H1 (cell line): ENCODE results near the gene ERVFRD-1. TPM values are rescaled to one million over a fixed set of nuclear protein-coding genes. Genes with fewer than 3 reads are reported as not detected.

ENCODE experiments used
- CTCF ChIA-PET: fragments of 300-600 bp; sonication (Branson Sonifier 250); formaldehyde crosslinking; loops from one replicate; lab custom pipeline; 2021; ENCODE audit not compliant: partially characterized antibody; lab: Charles Lee
- POLR2A ChIA-PET: fragments of 300-600 bp; sonication (Branson Sonifier 250); formaldehyde crosslinking; loops from one replicate; lab custom pipeline; 2021; ENCODE audit warnings: inconsistent platforms; ENCODE audit not compliant: partially characterized antibody; lab: Charles Lee
- DNase-seq, 2 experiments: peaks; one replicate each; pipeline versions ENCODE4 v3.0.0 to v3.0.0-alpha.2; 2010 to 2022; ENCODE audit warnings: low spot score in 2 of 2, low read depth in 1 of 2, mixed read lengths in 1 of 2
- FAIRE-seq: peaks from 2 replicates; lab custom pipeline; 2011; peaks lifted over from hg19 to GRCh38; lab: Jason Lieb, UNC
- H2AFZ ChIP-seq: 2 replicates; pipeline ENCODE4 v1.8.1; 2012; ENCODE audit warnings: low read length, inconsistent platforms
- H2AK5ac ChIP-seq: 2 replicates; pipeline ENCODE4 v1.6.1; 2013; ENCODE audit warnings: low read depth, low read length
- H2BK120ac ChIP-seq: replicated peaks from 2 replicates; pipeline ENCODE3; 2013; ENCODE audit warnings: low read depth, low read length, inconsistent platforms
- H2BK12ac ChIP-seq: 2 replicates; pipeline ENCODE4 v1.6.1; 2013; ENCODE audit warnings: low read depth, low read length
- H2BK15ac ChIP-seq: 2 replicates; pipeline ENCODE4 v1.6.1; 2013; ENCODE audit warnings: low read length
- H2BK20ac ChIP-seq: 2 replicates; pipeline ENCODE4 v1.6.1; 2013; ENCODE audit warnings: low read length
- H2BK5ac ChIP-seq: 2 replicates; pipeline ENCODE4 v1.6.1; 2013; ENCODE audit warnings: low read depth, low read length
- H3K14ac ChIP-seq: 2 replicates; pipeline ENCODE4 v1.6.1; 2013; ENCODE audit warnings: inconsistent platforms; ENCODE audit not compliant: insufficient read length
- H3K18ac ChIP-seq: 2 replicates; pipeline ENCODE4 v1.6.1; 2013; ENCODE audit warnings: low read length; ENCODE audit errors: extremely low read depth
- H3K23ac ChIP-seq: 2 replicates; pipeline ENCODE4 v1.6.1; 2013; ENCODE audit warnings: inconsistent platforms; ENCODE audit not compliant: insufficient read length
- H3K23me2 ChIP-seq: 2 replicates; pipeline ENCODE4 v1.6.1; 2013; ENCODE audit warnings: low read depth, low read length
- H3K27ac ChIP-seq: 2 replicates; pipeline ENCODE4 v1.6.1; 2011; ENCODE audit warnings: low read depth, low read length, inconsistent platforms
- H3K27me3 ChIP-seq, 4 experiments: replicated peaks in 1 of 4; 1 replicate in 1 of 4; 2 replicates in 3 of 4; pipeline versions ENCODE4 v1.6.1 to v1.8.1; 2011 to 2013; ENCODE audit warnings: low read length in 3 of 4, mild to moderate bottlenecking in 3 of 4, inconsistent platforms in 2 of 4, mixed read lengths in 2 of 4, moderate library complexity in 1 of 4; ENCODE audit not compliant: control insufficient read depth in 3 of 4, insufficient read depth in 3 of 4; ENCODE audit errors: extremely low read depth in 1 of 4
- H3K36me3 ChIP-seq, 4 experiments: 2 replicates each; pipeline versions ENCODE4 v1.6.1 to v1.8.1; 2011 to 2013; ENCODE audit warnings: mild to moderate bottlenecking in 4 of 4, low read length in 3 of 4, moderate library complexity in 2 of 4, control low read depth in 1 of 4, inconsistent platforms in 1 of 4; ENCODE audit not compliant: insufficient read depth in 4 of 4, control insufficient read depth in 2 of 4
- H3K4ac ChIP-seq: replicated peaks from 2 replicates; pipeline ENCODE3; 2013; ENCODE audit warnings: low read length, low read depth, mixed read lengths, inconsistent platforms; ENCODE audit not compliant: insufficient read length
- H3K4me1 ChIP-seq, 4 experiments: replicated peaks in 1 of 4; 1 replicate in 1 of 4; 2 replicates in 3 of 4; pipeline versions ENCODE4 v1.6.1 to v1.8.1; 2011 to 2013; ENCODE audit warnings: low read length in 3 of 4, inconsistent platforms in 2 of 4, mixed read lengths in 1 of 4; ENCODE audit not compliant: insufficient read depth in 4 of 4, control insufficient read depth in 3 of 4
- H3K4me2 ChIP-seq, 2 experiments: 2 replicates each; pipeline versions ENCODE4 v1.6.1 to v1.8.1; 2011 to 2013; ENCODE audit warnings: low read depth in 2 of 2, low read length in 2 of 2, control low read depth in 1 of 2, inconsistent platforms in 1 of 2, mild to moderate bottlenecking in 1 of 2; ENCODE audit not compliant: insufficient read depth in 1 of 2
- H3K4me3 ChIP-seq, 4 experiments: fragments of 200-600, 300-600 bp in 1 of 4; sonication (generic), shearing (Covaris generic), sonication (Bioruptor Twin) in 1 of 4; 2 replicates each; pipeline versions ENCODE4 v1.5.1 to v1.8.1; 2011 to 2016; ENCODE audit warnings: low read length in 4 of 4, low read depth in 3 of 4, control low read depth in 2 of 4, inconsistent platforms in 2 of 4, mild to moderate bottlenecking in 2 of 4, mixed read lengths in 1 of 4, moderate library complexity in 1 of 4; ENCODE audit not compliant: insufficient read depth in 2 of 4; ENCODE audit errors: extremely low read depth in 1 of 4
- H3K56ac ChIP-seq: replicated peaks from 2 replicates; pipeline ENCODE3; 2013; ENCODE audit warnings: low read depth, mild to moderate bottlenecking, mixed read lengths, low read length, inconsistent platforms; ENCODE audit not compliant: insufficient read length
- H3K79me1 ChIP-seq: 2 replicates; pipeline ENCODE4 v1.6.1; 2013; ENCODE audit warnings: low read depth, low read length, control low read depth
- H3K79me2 ChIP-seq, 2 experiments: 2 replicates each; pipeline versions ENCODE4 v1.6.1 to v1.8.1; 2012 to 2013; ENCODE audit warnings: low read length in 2 of 2, mild to moderate bottlenecking in 2 of 2, inconsistent platforms in 1 of 2; ENCODE audit not compliant: insufficient read depth in 2 of 2, control insufficient read depth in 1 of 2
- H3K9ac ChIP-seq, 4 experiments: replicated peaks in 1 of 4; 1 replicate in 1 of 4; 2 replicates in 3 of 4; pipeline versions ENCODE4 v1.6.1 to v1.8.1; 2011 to 2013; ENCODE audit warnings: low read depth in 3 of 4, low read length in 3 of 4, control low read depth in 2 of 4, mild to moderate bottlenecking in 2 of 4, moderate library complexity in 2 of 4, inconsistent platforms in 1 of 4; ENCODE audit errors: extremely low read depth in 1 of 4
- H3K9me3 ChIP-seq, 2 experiments: 2 replicates each; pipeline versions ENCODE4 v1.6.1 to v1.8.1; 2012 to 2013; ENCODE audit warnings: mild to moderate bottlenecking in 2 of 2, moderate library complexity in 2 of 2, control low read depth in 1 of 2, inconsistent platforms in 1 of 2, low read depth in 1 of 2, low read length in 1 of 2, mixed read lengths in 1 of 2; ENCODE audit not compliant: insufficient read depth in 2 of 2
- H4K20me1 ChIP-seq, 2 experiments: replicated peaks in 1 of 2; 2 replicates each; pipeline versions ENCODE3 to v1.8.1; 2011 to 2013; ENCODE audit warnings: inconsistent platforms in 2 of 2, low read length in 2 of 2, mild to moderate bottlenecking in 1 of 2; ENCODE audit not compliant: insufficient read depth in 2 of 2, control insufficient read depth in 1 of 2
- H4K5ac ChIP-seq: 2 replicates; pipeline ENCODE4 v1.6.1; 2013; ENCODE audit warnings: low read length, low read depth, mixed read lengths, inconsistent platforms; ENCODE audit not compliant: insufficient read length
- H4K8ac ChIP-seq: 2 replicates; pipeline ENCODE4 v1.8.0; 2013; ENCODE audit warnings: mild to moderate bottlenecking, moderate library complexity, low read length, inconsistent platforms; ENCODE audit not compliant: insufficient read depth; ENCODE audit errors: extremely low read depth
- H4K91ac ChIP-seq: replicated peaks from 2 replicates; pipeline ENCODE3; 2013; ENCODE audit warnings: low read length, mixed read lengths, inconsistent platforms; ENCODE audit not compliant: insufficient read length
- EP300 ChIP-seq, 2 experiments: IDR thresholded peaks; 1 replicate in 1 of 2; 2 replicates in 1 of 2; pipeline ENCODE4 v1.6.1; 2011 to 2012; ENCODE audit warnings: low read depth in 2 of 2, low read length in 2 of 2, mild to moderate bottlenecking in 2 of 2, borderline replicate concordance in 1 of 2, inconsistent platforms in 1 of 2, moderate library complexity in 1 of 2
- HDAC2 ChIP-seq, 2 experiments: fragments of 300-600 bp in 1 of 2; sonication (generic) in 1 of 2; IDR thresholded peaks; 2 replicates each; pipeline ENCODE4 v1.6.1; 2011 to 2012; ENCODE audit warnings: low read depth in 2 of 2, low read length in 2 of 2, mild to moderate bottlenecking in 2 of 2, moderate library complexity in 2 of 2, borderline replicate concordance in 1 of 2, inconsistent platforms in 1 of 2
- HDAC6 ChIP-seq: IDR thresholded peaks from one replicate; pipeline ENCODE4 v1.7.1; 2012; ENCODE audit warnings: low read depth, mild to moderate bottlenecking, inconsistent platforms, low read length, moderate library complexity
- KDM1A ChIP-seq: fragments of 200-600, 300-600 bp; sonication (generic); IDR thresholded peaks from 2 replicates; pipeline ENCODE4 v1.7.1; 2016; ENCODE audit warnings: mild to moderate bottlenecking, low read length, borderline replicate concordance
- NRF1 ChIP-seq: IDR thresholded peaks from 2 replicates; pipeline ENCODE4 v1.6.1; 2011; ENCODE audit warnings: mild to moderate bottlenecking, low read depth, low read length, improper control_type of control experiment
- POU5F1 ChIP-seq: IDR thresholded peaks from 2 replicates; pipeline ENCODE4 v1.6.1; 2011; ENCODE audit warnings: low read depth, mild to moderate bottlenecking, low read length, moderate library complexity
- SAP30 ChIP-seq: fragments of 300-600 bp; sonication (generic); IDR thresholded peaks from 2 replicates; pipeline ENCODE4 v1.7.1; 2012; ENCODE audit warnings: low read length, moderate library complexity, mild to moderate bottlenecking, inconsistent platforms; ENCODE audit not compliant: insufficient read depth, insufficient replicate concordance
- TAF1 ChIP-seq: IDR thresholded peaks from 2 replicates; pipeline ENCODE4 v1.6.1; 2011; ENCODE audit warnings: mild to moderate bottlenecking, low read depth, low read length
- ZNF274 ChIP-seq: IDR thresholded peaks from 2 replicates; pipeline ENCODE4 v1.7.0; 2012; ENCODE audit warnings: low read length, borderline replicate concordance; ENCODE audit errors: extremely low read depth
- WGBS, 2 experiments: shearing (Covaris generic) in 1 of 2; methylation state at CpG; one replicate each; pipeline versions ENCODE4 v1.1.6 to v1.1.7; 2013 to 2015; ENCODE audit warnings: low lambda C conversion rate in 2 of 2, mixed read lengths in 2 of 2, inconsistent platforms in 1 of 2, low coverage in 1 of 2, missing lambda C conversion rate in 1 of 2; ENCODE audit not compliant: insufficient replicate concordance in 2 of 2, insufficient coverage in 1 of 2, insufficient read length in 1 of 2; ENCODE audit errors: extremely low coverage in 1 of 2, missing lambda C conversion rate in 1 of 2; 5-methylcytosine and 5-hydroxymethylcytosine counted together
- polyA plus RNA-seq, 7 experiments: library from polyadenylated mRNA; depleted of rRNA in 3 of 7; stranded (reverse) in 5 of 7; unstranded in 2 of 7; fragments of >200 nt in 5 of 7; fragments of 200-250 nt in 2 of 7; gene quantifications; 1 replicate in 5 of 7; 2 replicates in 1 of 7; 4 replicates in 1 of 7; pipeline versions ENCODE4 v1.2.1 to v1.2.3, GENCODE V29; 2011 to 2013; ENCODE audit warnings: missing spikeins in 2 of 7, mixed read lengths in 2 of 7
- total RNA-seq: library from RNA; stranded (reverse); fragmentation: NEBNext Ultra II Directional; extraction: Animal tissue kit (Norgen Biotek cat#: 25700); gene quantifications from 2 replicates; pipeline ENCODE4 v1.2.1, GENCODE V29; 2021
- TF ChIP-seq, protein P1 (sequence below): IDR thresholded peaks from 2 replicates; pipeline ENCODE4 v1.6.1; 2012; ENCODE audit warnings: inconsistent platforms
- TF ChIP-seq, protein P2 (sequence below): IDR thresholded peaks from 2 replicates; pipeline ENCODE4 v1.6.1; 2012; ENCODE audit warnings: low read length, inconsistent platforms

ERVFRD-1 gene
- total and polyA plus RNA-seq, 2 of the 8 experiments (the other 6 are each of a cell fraction or from before 2014, with no cell fraction given), result not detected

DNA sequence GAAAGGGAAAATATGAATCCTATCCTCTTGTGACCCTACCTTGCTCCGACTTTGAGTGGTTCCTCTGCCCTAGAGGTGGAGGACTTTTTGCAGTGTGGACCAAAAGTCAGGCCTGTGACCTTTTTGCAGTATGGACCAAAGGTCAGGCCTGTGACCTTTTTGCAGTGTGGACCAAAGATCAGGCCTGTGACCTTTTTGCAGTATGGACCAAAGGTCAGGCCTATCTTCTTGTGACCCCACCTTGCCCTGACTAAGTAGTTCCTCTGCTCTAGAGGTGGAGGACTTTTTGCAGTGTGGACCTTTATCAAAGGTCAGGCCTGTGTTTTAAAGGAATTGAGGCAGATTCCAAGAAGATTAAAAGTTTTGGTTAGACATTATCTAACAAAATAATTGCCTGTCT lies 10.9 kb upstream of the ERVFRD-1 start:
- H3K9me3 ChIP-seq, result no peaks in the 10 kb centered on the region
- H3K56ac ChIP-seq, result no peak overlapping the region
- peaks cover 0 to 8% of the 10 kb centered on the region in 2 experiments for H4K20me1 ChIP-seq
- 87% methylated on average over 1 of the region's 1 CpG; no CpG with 5 or more reads in 1 of the 2 experiments for WGBS, 2 experiments
- no peak overlapping the region for H3K4ac ChIP-seq
- no peak overlapping the region for H3K9ac ChIP-seq
- H3K27me3 ChIP-seq, result no peaks in the 10 kb centered on the region
- no peak for DNase-seq
- H3K18ac ChIP-seq, result no peak overlapping the region
- ChIA-PET CTCF (interaction anchor here (0.6 kb wide), 1 partner anchor 642 kb away, joined by 3 read pairs; no protein-coding TSS in a partner anchor), POLR2A (no interaction called here)
- no peak overlapping the region for H2BK120ac ChIP-seq
- H3K36me3 ChIP-seq, result no peaks in the 10 kb centered on the region
- no peak overlapping the region for H3K23ac ChIP-seq
- H3K79me1 ChIP-seq, result no peaks in the 10 kb centered on the region; the same call in 1 of the 2 replicates
- H2BK5ac ChIP-seq, result no peak overlapping the region
- H4K5ac ChIP-seq, result no peak overlapping the region
- peaks cover 0 to 47% of the 10 kb centered on the region in 2 experiments; a peak in 2 of 4 replicates for H3K79me2 ChIP-seq
- H4K91ac ChIP-seq, result no peak overlapping the region
- H3K14ac ChIP-seq, result no peak overlapping the region
- no peak overlapping the region for H2BK20ac ChIP-seq
- no peak overlapping the region for H2BK15ac ChIP-seq
- no peak overlapping the region for H3K27ac ChIP-seq
- H3K4me3 ChIP-seq, result no peak overlapping the region
- peaks cover 0 to 6% (median 2%) of the 10 kb centered on the region in 4 experiments; a peak in 3 of 7 replicates for H3K4me1 ChIP-seq
- H2AFZ ChIP-seq, result no peak overlapping the region
- no peak overlapping the region for H3K4me2 ChIP-seq
- no peak overlapping the region for H2BK12ac ChIP-seq
- no peak overlapping the region for H4K8ac ChIP-seq
- no peaks in the 10 kb centered on the region for H3K23me2 ChIP-seq
- no peak for FAIRE-seq
- no peak overlapping the region for H2AK5ac ChIP-seq
- TF ChIP-seq EP300 (IDR thresholded peaks at IDR 0.05; ENCODE audit: borderline replicate concordance in 1 of 2, low read depth in 2 of 2, low read length in 2 of 2) (no peak), POU5F1 (no peak), ZNF274 (no peak), NRF1 (no peak), HDAC2 (IDR thresholded peaks at IDR 0.05; ENCODE audit: borderline replicate concordance in 1 of 2, low read depth in 2 of 2, low read length in 2 of 2) (no peak), HDAC6 (no peak), TAF1 (no peak), SAP30 (no peak), KDM1A (no peak)
- TF ChIP-seq, protein P1, sequence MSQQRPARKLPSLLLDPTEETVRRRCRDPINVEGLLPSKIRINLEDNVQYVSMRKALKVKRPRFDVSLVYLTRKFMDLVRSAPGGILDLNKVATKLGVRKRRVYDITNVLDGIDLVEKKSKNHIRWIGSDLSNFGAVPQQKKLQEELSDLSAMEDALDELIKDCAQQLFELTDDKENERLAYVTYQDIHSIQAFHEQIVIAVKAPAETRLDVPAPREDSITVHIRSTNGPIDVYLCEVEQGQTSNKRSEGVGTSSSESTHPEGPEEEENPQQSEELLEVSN, result no peak
- TF ChIP-seq, protein P2, sequence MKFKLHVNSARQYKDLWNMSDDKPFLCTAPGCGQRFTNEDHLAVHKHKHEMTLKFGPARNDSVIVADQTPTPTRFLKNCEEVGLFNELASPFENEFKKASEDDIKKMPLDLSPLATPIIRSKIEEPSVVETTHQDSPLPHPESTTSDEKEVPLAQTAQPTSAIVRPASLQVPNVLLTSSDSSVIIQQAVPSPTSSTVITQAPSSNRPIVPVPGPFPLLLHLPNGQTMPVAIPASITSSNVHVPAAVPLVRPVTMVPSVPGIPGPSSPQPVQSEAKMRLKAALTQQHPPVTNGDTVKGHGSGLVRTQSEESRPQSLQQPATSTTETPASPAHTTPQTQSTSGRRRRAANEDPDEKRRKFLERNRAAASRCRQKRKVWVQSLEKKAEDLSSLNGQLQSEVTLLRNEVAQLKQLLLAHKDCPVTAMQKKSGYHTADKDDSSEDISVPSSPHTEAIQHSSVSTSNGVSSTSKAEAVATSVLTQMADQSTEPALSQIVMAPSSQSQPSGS, result no peak
